SK-N-SH treated with all-trans-retinoic acid at 6 μM for 48 hours (cell line): ENCODE results near the gene QKI.

ENCODE experiments used
- BACH2 ChIP-seq: fragments of 250-450 bp; sonication (Bioruptor Pico); IDR thresholded peaks from 2 replicates; pipeline ENCODE4 v1.9.0; 2021; ENCODE audit warnings: mild to moderate bottlenecking, borderline replicate concordance
- ESRRG ChIP-seq: fragments of 250-450 bp; sonication (Bioruptor Pico); IDR thresholded peaks from 2 replicates; pipeline ENCODE4 v1.6.1; 2021; ENCODE audit warnings: mild to moderate bottlenecking
- TOX ChIP-seq: fragments of 250-450 bp; sonication (Bioruptor Pico); IDR thresholded peaks from 2 replicates; pipeline ENCODE4 v1.8.0; 2021; ENCODE audit warnings: mild to moderate bottlenecking, moderate library complexity, borderline replicate concordance
- ZC3H10 ChIP-seq: fragments of 250-450 bp; sonication (Bioruptor Pico); IDR thresholded peaks from 2 replicates; pipeline ENCODE4 v1.5.1; 2021; ENCODE audit warnings: mild to moderate bottlenecking, moderate library complexity
- ZFP3 ChIP-seq: fragments of 250-450 bp; sonication (Bioruptor Pico); IDR thresholded peaks from 2 replicates; pipeline ENCODE4 v1.5.0; 2020; ENCODE audit warnings: mild to moderate bottlenecking, moderate library complexity
- ZNF8 ChIP-seq: fragments of 450-650 bp; formaldehyde crosslinking; IDR thresholded peaks from 2 replicates; pipeline ENCODE4 v1.5.0; 2020; ENCODE audit warnings: mild to moderate bottlenecking, moderate library complexity
- TF ChIP-seq, protein P1 (sequence below): fragments of 250-450 bp; sonication (Bioruptor Pico); IDR thresholded peaks from 2 replicates; pipeline ENCODE4 v1.8.0; 2020; ENCODE audit warnings: mild to moderate bottlenecking, moderate library complexity, borderline replicate concordance
- TF ChIP-seq, protein P2 (sequence below): fragments of 250-450 bp; sonication (Bioruptor Pico); IDR thresholded peaks from 2 replicates; pipeline ENCODE4 v1.5.0; 2020; ENCODE audit warnings: mild to moderate bottlenecking, moderate library complexity

DNA sequence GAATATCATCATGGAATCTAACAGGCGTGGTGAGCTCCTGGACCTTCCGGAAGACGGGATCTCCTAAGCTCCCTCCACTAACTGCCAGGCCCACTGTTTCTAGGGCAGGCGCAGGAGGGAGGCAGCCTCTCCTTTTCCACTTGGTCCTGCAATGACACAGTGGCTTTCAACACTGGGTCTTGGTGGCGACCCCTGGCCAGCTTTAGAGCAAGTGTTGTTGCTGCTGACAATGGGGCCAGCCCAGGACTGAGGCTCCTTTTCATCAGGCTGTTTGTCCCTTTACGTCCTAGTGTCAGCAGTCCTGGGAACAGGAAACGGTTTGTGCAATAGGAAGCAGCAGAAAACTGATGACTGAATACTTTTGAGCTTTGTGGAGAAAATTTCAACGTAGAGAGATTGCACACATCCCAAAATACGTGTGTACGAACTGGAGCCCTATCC lies 9.7 kb upstream of the QKI start:
- no peak for TF ChIP-seq ZFP3 (CRISPR knock-in tag)
- TF ChIP-seq TOX (CRISPR knock-in tag), result no peak
- TF ChIP-seq ZNF8 (CRISPR knock-in tag), result no peak
- TF ChIP-seq, protein P1, sequence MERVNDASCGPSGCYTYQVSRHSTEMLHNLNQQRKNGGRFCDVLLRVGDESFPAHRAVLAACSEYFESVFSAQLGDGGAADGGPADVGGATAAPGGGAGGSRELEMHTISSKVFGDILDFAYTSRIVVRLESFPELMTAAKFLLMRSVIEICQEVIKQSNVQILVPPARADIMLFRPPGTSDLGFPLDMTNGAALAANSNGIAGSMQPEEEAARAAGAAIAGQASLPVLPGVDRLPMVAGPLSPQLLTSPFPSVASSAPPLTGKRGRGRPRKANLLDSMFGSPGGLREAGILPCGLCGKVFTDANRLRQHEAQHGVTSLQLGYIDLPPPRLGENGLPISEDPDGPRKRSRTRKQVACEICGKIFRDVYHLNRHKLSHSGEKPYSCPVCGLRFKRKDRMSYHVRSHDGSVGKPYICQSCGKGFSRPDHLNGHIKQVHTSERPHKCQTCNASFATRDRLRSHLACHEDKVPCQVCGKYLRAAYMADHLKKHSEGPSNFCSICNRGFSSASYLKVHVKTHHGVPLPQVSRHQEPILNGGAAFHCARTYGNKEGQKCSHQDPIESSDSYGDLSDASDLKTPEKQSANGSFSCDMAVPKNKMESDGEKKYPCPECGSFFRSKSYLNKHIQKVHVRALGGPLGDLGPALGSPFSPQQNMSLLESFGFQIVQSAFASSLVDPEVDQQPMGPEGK (CRISPR knock-in tag), result no peak
- no peak for TF ChIP-seq BACH2
- TF ChIP-seq ESRRG, result no peak
- TF ChIP-seq, protein P2, sequence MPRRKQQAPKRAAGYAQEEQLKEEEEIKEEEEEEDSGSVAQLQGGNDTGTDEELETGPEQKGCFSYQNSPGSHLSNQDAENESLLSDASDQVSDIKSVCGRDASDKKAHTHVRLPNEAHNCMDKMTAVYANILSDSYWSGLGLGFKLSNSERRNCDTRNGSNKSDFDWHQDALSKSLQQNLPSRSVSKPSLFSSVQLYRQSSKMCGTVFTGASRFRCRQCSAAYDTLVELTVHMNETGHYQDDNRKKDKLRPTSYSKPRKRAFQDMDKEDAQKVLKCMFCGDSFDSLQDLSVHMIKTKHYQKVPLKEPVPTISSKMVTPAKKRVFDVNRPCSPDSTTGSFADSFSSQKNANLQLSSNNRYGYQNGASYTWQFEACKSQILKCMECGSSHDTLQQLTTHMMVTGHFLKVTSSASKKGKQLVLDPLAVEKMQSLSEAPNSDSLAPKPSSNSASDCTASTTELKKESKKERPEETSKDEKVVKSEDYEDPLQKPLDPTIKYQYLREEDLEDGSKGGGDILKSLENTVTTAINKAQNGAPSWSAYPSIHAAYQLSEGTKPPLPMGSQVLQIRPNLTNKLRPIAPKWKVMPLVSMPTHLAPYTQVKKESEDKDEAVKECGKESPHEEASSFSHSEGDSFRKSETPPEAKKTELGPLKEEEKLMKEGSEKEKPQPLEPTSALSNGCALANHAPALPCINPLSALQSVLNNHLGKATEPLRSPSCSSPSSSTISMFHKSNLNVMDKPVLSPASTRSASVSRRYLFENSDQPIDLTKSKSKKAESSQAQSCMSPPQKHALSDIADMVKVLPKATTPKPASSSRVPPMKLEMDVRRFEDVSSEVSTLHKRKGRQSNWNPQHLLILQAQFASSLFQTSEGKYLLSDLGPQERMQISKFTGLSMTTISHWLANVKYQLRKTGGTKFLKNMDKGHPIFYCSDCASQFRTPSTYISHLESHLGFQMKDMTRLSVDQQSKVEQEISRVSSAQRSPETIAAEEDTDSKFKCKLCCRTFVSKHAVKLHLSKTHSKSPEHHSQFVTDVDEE, result no peak
- no peak for TF ChIP-seq ZC3H10 (CRISPR knock-in tag)
